ENCODE data around the gene GRP.

- TF ChIP-seq CTCF (IDR thresholded peaks at IDR 0.05; ENCODE audit: insufficient read depth, low read depth, low read length), result no peak
- TF ChIP-seq EZH2 (IDR thresholded peaks at IDR 0.05; ENCODE audit: insufficient read depth, low read length), result no peak
Observed at GRCh38 chr18:59278793-59279192, 58.8 kb downstream of the GRP start.

All from astrocyte (in vitro differentiated cells and primary cell).